K562 (cell line): ENCODE measurements around the gene ABLIM2. TPM values are rescaled to one million over a fixed set of nuclear protein-coding genes. Genes with fewer than 3 reads are reported as not detected.

ENCODE experiments used
- ATAC-seq: fragments of 200-7000 bp; cut with Tn5 transposase; 3 replicates; pipeline ENCODE4 v1.9.1; 2020; ENCODE audit warnings: moderate library complexity
- BruUV-seq: library from RNA; stranded (reverse); fragments of 400-500 nt; replicated peaks from 2 replicates; lab custom pipeline; 2021; lab: Mats Ljungman, UMichigan
- CTCF ChIA-PET: fragments of 300-600 bp; formaldehyde crosslinking; extraction: SDS; loops from one replicate; lab custom pipeline; 2021; ENCODE audit warnings: low intra/inter-chr PET ratio; lab: Yijun Ruan, JAX
- POLR2A ChIA-PET: fragments of 300-600, 350-650 bp; sonication (Branson Sonifier 250); formaldehyde crosslinking; extraction: SDS; loops from one replicate; lab custom pipeline; 2021; ENCODE audit warnings: antibody characterized with exemption, inconsistent platforms; lab: Yijun Ruan, JAX
- DNase-seq, 4 experiments: peaks; one replicate each; pipeline versions ENCODE4 v3.0.0 to v3.0.0-alpha.2; 2011 to 2018; ENCODE audit warnings: low spot score in 3 of 4, mixed read lengths in 3 of 4; ENCODE audit errors: extremely low read depth in 1 of 4
- FAIRE-seq: peaks from 2 replicates; lab custom pipeline; 2011; peaks lifted over from hg19 to GRCh38; lab: Jason Lieb, UNC
- H2AFZ ChIP-seq: 2 replicates; pipeline ENCODE4 v1.6.0; 2011; ENCODE audit warnings: low read depth, low read length, control low read depth, inconsistent platforms
- H3K27ac ChIP-seq: fragments of 200-600 bp; 3 replicates; pipeline ENCODE4 v1.8.0; 2011; ENCODE audit warnings: low read depth, mild to moderate bottlenecking, control low read depth, inconsistent platforms, low read length, moderate library complexity, mixed read lengths; ENCODE audit errors: extremely low read depth
- H3K27me3 ChIP-seq, 2 experiments: fragments of 300-600 bp in 1 of 2; 2 replicates in 1 of 2; 3 replicates in 1 of 2; pipeline versions ENCODE4 v1.6.0 to v1.8.0; 2011; ENCODE audit warnings: inconsistent platforms in 2 of 2, low read length in 2 of 2, mild to moderate bottlenecking in 1 of 2, mixed read lengths in 1 of 2, moderate library complexity in 1 of 2; ENCODE audit not compliant: control insufficient read depth in 2 of 2, insufficient read depth in 2 of 2
- H3K36me3 ChIP-seq: fragments of 300-600 bp; 3 replicates; pipeline ENCODE4 v1.8.0; 2011; ENCODE audit warnings: mild to moderate bottlenecking, low read length, inconsistent platforms; ENCODE audit not compliant: control insufficient read depth, insufficient read depth
- H3K4me1 ChIP-seq, 2 experiments: fragments of 200-600 bp in 1 of 2; replicated peaks in 1 of 2; 2 replicates in 1 of 2; 3 replicates in 1 of 2; pipeline versions ENCODE4 v1.5.1 to v1.8.0; 2011; ENCODE audit warnings: inconsistent platforms in 2 of 2, low read length in 2 of 2, mild to moderate bottlenecking in 1 of 2, mixed read lengths in 1 of 2, moderate library complexity in 1 of 2; ENCODE audit not compliant: control insufficient read depth in 2 of 2, insufficient read depth in 2 of 2
- H3K4me2 ChIP-seq: 2 replicates; pipeline ENCODE4 v1.6.1; 2011; ENCODE audit warnings: low read length, control low read depth, inconsistent platforms, mixed read lengths; ENCODE audit not compliant: insufficient read depth
- H3K4me3 ChIP-seq: fragments of 200-600 bp; sonication (generic), shearing (Covaris generic); 2 replicates; pipeline ENCODE4 v1.5.1; 2016; ENCODE audit warnings: control low read depth, inconsistent platforms
- H3K79me2 ChIP-seq: fragments of 200-600 bp; 3 replicates; pipeline ENCODE4 v1.8.0; 2011; ENCODE audit warnings: low read length, inconsistent platforms; ENCODE audit not compliant: control insufficient read depth, insufficient read depth
- H3K9ac ChIP-seq, 2 experiments: 2 replicates each; pipeline versions ENCODE4 v1.6.0 to v1.6.1; 2011; ENCODE audit warnings: low read depth in 2 of 2, low read length in 2 of 2, control low read depth in 1 of 2, inconsistent platforms in 1 of 2, mild to moderate bottlenecking in 1 of 2, mixed read lengths in 1 of 2; ENCODE audit not compliant: insufficient read depth in 1 of 2
- H3K9me1 ChIP-seq: one replicate; pipeline ENCODE4 v1.6.0; 2011; ENCODE audit warnings: inconsistent platforms, mild to moderate bottlenecking, low read length, moderate library complexity; ENCODE audit not compliant: control insufficient read depth, insufficient read depth
- H3K9me3 ChIP-seq: replicated peaks from 2 replicates; pipeline ENCODE4 v1.5.1; 2011; ENCODE audit warnings: low read depth, low read length, inconsistent platforms; ENCODE audit not compliant: control insufficient read depth, insufficient read depth
- H4K20me1 ChIP-seq: replicated peaks from 2 replicates; pipeline ENCODE4 v1.6.1; 2011; ENCODE audit warnings: low read length, inconsistent platforms, mixed read lengths; ENCODE audit not compliant: control insufficient read depth, insufficient read depth
- ATF7 ChIP-seq: fragments of 450-650 bp; IDR thresholded peaks from 2 replicates; pipeline ENCODE4 v1.7.1; 2014; ENCODE audit warnings: mild to moderate bottlenecking, moderate library complexity
- CBX1 ChIP-seq: sonication (generic); IDR thresholded peaks from 2 replicates; pipeline ENCODE4 v1.6.1; 2016; ENCODE audit warnings: antibody characterized with exemption, low read depth, mild to moderate bottlenecking
- CCNT2 ChIP-seq: IDR thresholded peaks from 2 replicates; pipeline ENCODE4 v1.6.1; 2011; ENCODE audit warnings: borderline replicate concordance, low read depth, mild to moderate bottlenecking, moderate library complexity, mixed read lengths, low read length; ENCODE audit not compliant: insufficient read length; ENCODE audit errors: extremely low read depth
- GTF2A2 ChIP-seq: IDR thresholded peaks from 2 replicates; pipeline ENCODE4 v1.6.1; 2016; ENCODE audit warnings: mild to moderate bottlenecking, missing genetic modification characterization, missing compliant biosample characterization
- HMGN3 ChIP-seq: IDR thresholded peaks from 2 replicates; pipeline ENCODE4 v1.6.1; 2011; ENCODE audit warnings: borderline replicate concordance, low read depth, mild to moderate bottlenecking, mixed read lengths, low read length; ENCODE audit not compliant: insufficient read length; ENCODE audit errors: extremely low read depth
- NEUROD1 ChIP-seq: fragments of 150-350 bp; IDR thresholded peaks from 2 replicates; pipeline ENCODE4 v1.6.1; 2014; ENCODE audit warnings: borderline replicate concordance, low read length, low read depth; ENCODE audit not compliant: partially characterized antibody
- SAFB ChIP-seq: fragments of 200-400 bp; formaldehyde crosslinking; IDR thresholded peaks from 2 replicates; pipeline ENCODE4 v1.6.1; 2017; ENCODE audit warnings: low read depth, low read length, borderline replicate concordance
- SIRT6 ChIP-seq: IDR thresholded peaks from one replicate; pipeline ENCODE4 v1.6.1; 2012; ENCODE audit warnings: low read depth, mild to moderate bottlenecking, control low read depth, inconsistent platforms, low read length, moderate library complexity
- TCF15 ChIP-seq: fragments of 250-450 bp; sonication (Bioruptor Pico); IDR thresholded peaks from 2 replicates; pipeline ENCODE4 v1.8.0; 2022; ENCODE audit warnings: moderate library complexity, mild to moderate bottlenecking, inconsistent platforms
- ZNF217 ChIP-seq: sonication (generic); formaldehyde crosslinking; IDR thresholded peaks from 2 replicates; pipeline ENCODE4 v1.8.0; 2022; ENCODE audit warnings: mild to moderate bottlenecking, missing genetic modification reagents
- ZNF589 ChIP-seq: fragments of 200-800 bp; sonication (Bioruptor generic); IDR thresholded peaks from 2 replicates; pipeline ENCODE4 v1.6.1; 2016; ENCODE audit warnings: low read depth, missing genetic modification characterization, missing compliant biosample characterization
- WGBS: fragments of 100-300 bp; shearing (Covaris generic); methylation state at CpG from one replicate; pipeline ENCODE4 v1.1.6; 2016; ENCODE audit warnings: low coverage, mixed read lengths; ENCODE audit not compliant: insufficient coverage; ENCODE audit errors: missing lambda C conversion rate; 5-methylcytosine and 5-hydroxymethylcytosine counted together
- in situ Hi-C: fragments of 300-500 bp; cut with MboI; formaldehyde crosslinking; loops from 4 replicates; pipeline ENCODE4 v1.15.0; 2018; ENCODE audit warnings: inconsistent platforms, mixed read lengths
- intact Hi-C: fragments of 100-400 bp; cut with micrococcal nuclease; formaldehyde crosslinking; loops from 2 replicates; pipeline ENCODE4 v1.14.2; 2022
- polyA plus RNA-seq, 8 experiments: library from polyadenylated mRNA; depleted of rRNA in 4 of 8; stranded (reverse) in 5 of 8; unstranded in 3 of 8; fragments of >200 nt; fragmentation: Nextera tagmentation in 2 of 8; fragmentation: Illumina TruSeq in 1 of 8; extraction: Ambion mirVana in 2 of 8; extraction: Trizol in 1 of 8; gene quantifications; 2 replicates each; pipeline versions ENCODE4 v1.2.1 to v1.2.3, GENCODE V29; 2011 to 2014; ENCODE audit warnings: inconsistent platforms in 1 of 8, missing spikeins in 1 of 8
- total RNA-seq, 7 experiments: library from RNA; depleted of rRNA in 6 of 7; stranded (reverse); fragments of >200 nt in 6 of 7; fragmentation: Illumina TruSeq in 2 of 7; extraction: Trizol in 2 of 7; gene quantifications; 2 replicates each; pipeline versions ENCODE4 v1.2.1 to v1.2.3, GENCODE V29; 2011 to 2021; ENCODE audit warnings: low replicate concordance in 1 of 7
- TF ChIP-seq, protein P1 (sequence below): fragments of 450-650 bp; IDR thresholded peaks from 2 replicates; pipeline ENCODE4 v1.6.1; 2016; ENCODE audit warnings: mild to moderate bottlenecking

Gene ABLIM2
- total and polyA plus RNA-seq, 9 of the 15 experiments (the other 6 are each of a cell fraction or from before 2014, with no cell fraction given), result not detected

GRCh38 chr4:7938609-7939376 is 219.8 kb downstream of the ABLIM2 start:
- intact Hi-C loops, result no loop called here

GRCh38 chr4:7938266-7938608 is 220.4 kb downstream of the ABLIM2 start:
- POLR2A ChIA-PET, result interaction anchor here (0.7 to 1.0 kb wide), 3 partner anchors 11 to 32 kb away, joined by 3 read pairs; no protein-coding TSS in a partner anchor
- H3K27me3 ChIP-seq, result peaks cover 11 to 17% of the 10 kb centered on the region in 2 experiments; a peak in 4 of 5 replicates
- FAIRE-seq, result no peak
- H4K20me1 ChIP-seq, result no peaks in the 10 kb centered on the region
- no peaks in the 10 kb centered on the region for H3K9me1 ChIP-seq
- no peaks in the 10 kb centered on the region for H3K79me2 ChIP-seq
- H3K4me2 ChIP-seq, result no peak overlapping the region
- 5% methylated on average over 6 of the region's 6 CpGs for WGBS
- H3K4me3 ChIP-seq, result no peak overlapping the region
- CTCF ChIA-PET, result no interaction called here
- no peak for ATAC-seq
- no peak overlapping the region for H2AFZ ChIP-seq
- H3K27ac ChIP-seq, result no peak overlapping the region
- no TSS peak for BruUV-seq
- intact Hi-C loops (no loop called here), in situ Hi-C loops (no loop called here)
- DNase-seq, result no peak
- no peaks in the 10 kb centered on the region for H3K36me3 ChIP-seq
- no peaks in the 10 kb centered on the region for H3K9me3 ChIP-seq
- peaks cover 0 to 14% of the 10 kb centered on the region in 2 experiments; a peak in 2 of 5 replicates for H3K4me1 ChIP-seq
- H3K9ac ChIP-seq, result no peak overlapping the region
- TF ChIP-seq TCF15 (CRISPR knock-in tag) (no peak), ZNF217 (CRISPR knock-in tag) (no peak), HMGN3 (no peak), NEUROD1 (no peak), GTF2A2 (tag) (no peak), CCNT2 (no peak), CBX1 (no peak), ATF7 (no peak), ZNF589 (CRISPR knock-in tag) (no peak)
- TF ChIP-seq, protein P1, sequence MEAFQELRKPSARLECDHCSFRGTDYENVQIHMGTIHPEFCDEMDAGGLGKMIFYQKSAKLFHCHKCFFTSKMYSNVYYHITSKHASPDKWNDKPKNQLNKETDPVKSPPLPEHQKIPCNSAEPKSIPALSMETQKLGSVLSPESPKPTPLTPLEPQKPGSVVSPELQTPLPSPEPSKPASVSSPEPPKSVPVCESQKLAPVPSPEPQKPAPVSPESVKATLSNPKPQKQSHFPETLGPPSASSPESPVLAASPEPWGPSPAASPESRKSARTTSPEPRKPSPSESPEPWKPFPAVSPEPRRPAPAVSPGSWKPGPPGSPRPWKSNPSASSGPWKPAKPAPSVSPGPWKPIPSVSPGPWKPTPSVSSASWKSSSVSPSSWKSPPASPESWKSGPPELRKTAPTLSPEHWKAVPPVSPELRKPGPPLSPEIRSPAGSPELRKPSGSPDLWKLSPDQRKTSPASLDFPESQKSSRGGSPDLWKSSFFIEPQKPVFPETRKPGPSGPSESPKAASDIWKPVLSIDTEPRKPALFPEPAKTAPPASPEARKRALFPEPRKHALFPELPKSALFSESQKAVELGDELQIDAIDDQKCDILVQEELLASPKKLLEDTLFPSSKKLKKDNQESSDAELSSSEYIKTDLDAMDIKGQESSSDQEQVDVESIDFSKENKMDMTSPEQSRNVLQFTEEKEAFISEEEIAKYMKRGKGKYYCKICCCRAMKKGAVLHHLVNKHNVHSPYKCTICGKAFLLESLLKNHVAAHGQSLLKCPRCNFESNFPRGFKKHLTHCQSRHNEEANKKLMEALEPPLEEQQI, result no peak

More at GRCh38 chr4:7938609-7939376, 219.8 kb downstream of the ABLIM2 start:
- H3K9me1 ChIP-seq, result no peaks in the 10 kb centered on the region
- H2AFZ ChIP-seq, result no peak overlapping the region
- H3K9ac ChIP-seq, result peak overlapping the region in 1 of 2 experiments; percentile 85; a peak in 2 of 4 replicates
- BruUV-seq, result no TSS peak
- H3K4me2 ChIP-seq, result no peak overlapping the region
- in situ Hi-C loops, result no loop called here
- POLR2A ChIA-PET, result interaction anchor here (1.0 kb wide), 1 partner anchor 10 kb away, joined by 3 read pairs; no protein-coding TSS in a partner anchor
- H3K79me2 ChIP-seq, result no peaks in the 10 kb centered on the region
- CTCF ChIA-PET, result no interaction called here
- H3K27me3 ChIP-seq, result peaks cover 8 to 17% of the 10 kb centered on the region in 2 experiments; a peak in 4 of 5 replicates
- H3K36me3 ChIP-seq, result no peaks in the 10 kb centered on the region
- FAIRE-seq (no peak), DNase-seq (no peak), ATAC-seq (no peak)
- no peak overlapping the region for H3K27ac ChIP-seq
- H3K9me3 ChIP-seq, result no peaks in the 10 kb centered on the region
- 68% methylated on average over 53 of the region's 75 CpGs for WGBS
- H3K4me3 ChIP-seq, result no peak overlapping the region; the same call in 1 of the 2 replicates
- TF ChIP-seq SIRT6 (no peak), SAFB (peak; percentile 75)
- H3K4me1 ChIP-seq, result peaks cover 0 to 14% of the 10 kb centered on the region in 2 experiments; a peak in 2 of 5 replicates
- H4K20me1 ChIP-seq, result no peaks in the 10 kb centered on the region
